ENCODE data around the gene TMEM140. TPM values are rescaled to one million over a fixed set of nuclear protein-coding genes. Genes with fewer than 3 reads are reported as not detected.

TMEM140 gene
- total and polyA plus RNA-seq, 9 of the 15 experiments (the other 6 are each of a cell fraction or from before 2014, with no cell fraction given): 0.03 to 0.82 (median 0.23) TPM

DNA sequence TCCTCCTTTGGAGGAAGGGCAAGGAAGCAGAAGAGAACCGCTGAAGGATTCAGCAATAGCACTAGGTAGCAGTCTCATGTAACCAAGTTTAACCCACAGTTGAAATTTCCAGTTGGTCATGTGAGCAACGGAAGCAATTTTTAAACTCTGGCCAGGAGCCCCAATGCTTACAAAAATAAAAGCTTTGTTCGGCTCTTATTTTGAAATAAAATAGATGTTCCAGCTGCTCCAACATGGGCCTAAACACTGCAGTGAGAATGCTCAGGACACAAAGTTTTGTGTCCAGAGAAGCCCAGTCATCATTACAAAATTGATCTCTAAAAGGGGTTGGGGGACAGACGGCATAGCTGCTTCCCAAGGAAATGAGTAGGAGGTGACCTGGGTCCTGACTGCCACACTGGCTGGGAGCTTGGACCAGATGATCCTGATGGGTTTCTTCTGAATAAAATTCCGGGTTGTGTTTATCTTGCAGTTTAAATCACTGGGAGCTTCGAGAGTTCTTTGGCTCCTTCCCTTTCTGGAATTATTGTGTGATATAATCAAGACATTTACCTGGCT is 452 bp upstream of the TMEM140 start (continued):
- TF ChIP-seq, protein P1, sequence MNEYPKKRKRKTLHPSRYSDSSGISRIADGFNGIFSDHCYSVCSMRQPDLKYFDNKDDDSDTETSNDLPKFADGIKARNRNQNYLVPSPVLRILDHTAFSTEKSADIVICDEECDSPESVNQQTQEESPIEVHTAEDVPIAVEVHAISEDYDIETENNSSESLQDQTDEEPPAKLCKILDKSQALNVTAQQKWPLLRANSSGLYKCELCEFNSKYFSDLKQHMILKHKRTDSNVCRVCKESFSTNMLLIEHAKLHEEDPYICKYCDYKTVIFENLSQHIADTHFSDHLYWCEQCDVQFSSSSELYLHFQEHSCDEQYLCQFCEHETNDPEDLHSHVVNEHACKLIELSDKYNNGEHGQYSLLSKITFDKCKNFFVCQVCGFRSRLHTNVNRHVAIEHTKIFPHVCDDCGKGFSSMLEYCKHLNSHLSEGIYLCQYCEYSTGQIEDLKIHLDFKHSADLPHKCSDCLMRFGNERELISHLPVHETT (CRISPR knock-in tag; conservative IDR thresholded peaks at IDR 0.05 in 1 of 2, IDR thresholded peaks at IDR 0.05 in 1 of 2): no peak
- TF ChIP-seq, protein P2, sequence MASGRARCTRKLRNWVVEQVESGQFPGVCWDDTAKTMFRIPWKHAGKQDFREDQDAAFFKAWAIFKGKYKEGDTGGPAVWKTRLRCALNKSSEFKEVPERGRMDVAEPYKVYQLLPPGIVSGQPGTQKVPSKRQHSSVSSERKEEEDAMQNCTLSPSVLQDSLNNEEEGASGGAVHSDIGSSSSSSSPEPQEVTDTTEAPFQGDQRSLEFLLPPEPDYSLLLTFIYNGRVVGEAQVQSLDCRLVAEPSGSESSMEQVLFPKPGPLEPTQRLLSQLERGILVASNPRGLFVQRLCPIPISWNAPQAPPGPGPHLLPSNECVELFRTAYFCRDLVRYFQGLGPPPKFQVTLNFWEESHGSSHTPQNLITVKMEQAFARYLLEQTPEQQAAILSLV (tag; IDR thresholded peaks at IDR 0.05): no peak
- TF ChIP-seq, protein P3, sequence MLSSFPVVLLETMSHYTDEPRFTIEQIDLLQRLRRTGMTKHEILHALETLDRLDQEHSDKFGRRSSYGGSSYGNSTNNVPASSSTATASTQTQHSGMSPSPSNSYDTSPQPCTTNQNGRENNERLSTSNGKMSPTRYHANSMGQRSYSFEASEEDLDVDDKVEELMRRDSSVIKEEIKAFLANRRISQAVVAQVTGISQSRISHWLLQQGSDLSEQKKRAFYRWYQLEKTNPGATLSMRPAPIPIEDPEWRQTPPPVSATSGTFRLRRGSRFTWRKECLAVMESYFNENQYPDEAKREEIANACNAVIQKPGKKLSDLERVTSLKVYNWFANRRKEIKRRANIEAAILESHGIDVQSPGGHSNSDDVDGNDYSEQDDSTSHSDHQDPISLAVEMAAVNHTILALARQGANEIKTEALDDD (IDR thresholded peaks at IDR 0.05): peak; percentile 36; the same call in 1 of the 2 replicates
- TF ChIP-seq, protein P4, sequence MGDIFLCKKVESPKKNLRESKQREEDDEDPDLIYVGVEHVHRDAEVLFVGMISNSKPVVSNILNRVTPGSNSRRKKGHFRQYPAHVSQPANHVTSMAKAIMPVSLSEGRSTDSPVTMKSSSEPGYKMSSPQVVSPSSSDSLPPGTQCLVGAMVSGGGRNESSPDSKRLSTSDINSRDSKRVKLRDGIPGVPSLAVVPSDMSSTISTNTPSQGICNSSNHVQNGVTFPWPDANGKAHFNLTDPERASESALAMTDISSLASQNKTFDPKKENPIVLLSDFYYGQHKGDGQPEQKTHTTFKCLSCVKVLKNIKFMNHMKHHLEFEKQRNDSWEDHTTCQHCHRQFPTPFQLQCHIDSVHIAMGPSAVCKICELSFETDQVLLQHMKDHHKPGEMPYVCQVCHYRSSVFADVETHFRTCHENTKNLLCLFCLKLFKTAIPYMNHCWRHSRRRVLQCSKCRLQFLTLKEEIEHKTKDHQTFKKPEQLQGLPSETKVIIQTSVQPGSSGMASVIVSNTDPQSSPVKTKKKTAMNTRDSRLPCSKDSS (IDR thresholded peaks at IDR 0.05; ENCODE audit: low read depth, partially characterized antibody): no peak
- TF ChIP-seq C11orf30 (IDR thresholded peaks at IDR 0.05; ENCODE audit: low read depth) (no peak), NFE2 (IDR thresholded peaks at IDR 0.05; ENCODE audit: low read depth) (no peak), ZC3H4 (CRISPR knock-in tag; IDR thresholded peaks at IDR 0.05; ENCODE audit: borderline replicate concordance) (no peak), U2AF2 (optimal IDR thresholded peaks at IDR 0.05; ENCODE audit: low read depth, low read length) (no peak), ZNF282 (CRISPR knock-in tag; IDR thresholded peaks at IDR 0.05) (no peak), TRIM28 (IDR thresholded peaks at IDR 0.05) (no peak), RCOR1 (IDR thresholded peaks at IDR 0.05; ENCODE audit: borderline replicate concordance in 1 of 2, low read depth in 2 of 2, low read length in 2 of 2) (no peak), CCAR2 (IDR thresholded peaks at IDR 0.05; ENCODE audit: low read depth, low read length) (no peak), XRCC5 (IDR thresholded peaks at IDR 0.05; ENCODE audit: low read depth, low read length) (no peak), ZNF197 (CRISPR knock-in tag; IDR thresholded peaks at IDR 0.05; ENCODE audit: low read depth) (no peak)
- TF ChIP-seq, protein P5, sequence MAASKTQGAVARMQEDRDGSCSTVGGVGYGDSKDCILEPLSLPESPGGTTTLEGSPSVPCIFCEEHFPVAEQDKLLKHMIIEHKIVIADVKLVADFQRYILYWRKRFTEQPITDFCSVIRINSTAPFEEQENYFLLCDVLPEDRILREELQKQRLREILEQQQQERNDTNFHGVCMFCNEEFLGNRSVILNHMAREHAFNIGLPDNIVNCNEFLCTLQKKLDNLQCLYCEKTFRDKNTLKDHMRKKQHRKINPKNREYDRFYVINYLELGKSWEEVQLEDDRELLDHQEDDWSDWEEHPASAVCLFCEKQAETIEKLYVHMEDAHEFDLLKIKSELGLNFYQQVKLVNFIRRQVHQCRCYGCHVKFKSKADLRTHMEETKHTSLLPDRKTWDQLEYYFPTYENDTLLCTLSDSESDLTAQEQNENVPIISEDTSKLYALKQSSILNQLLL (CRISPR knock-in tag; IDR thresholded peaks at IDR 0.05; ENCODE audit: borderline replicate concordance): no peak
- TF ChIP-seq, protein P6, sequence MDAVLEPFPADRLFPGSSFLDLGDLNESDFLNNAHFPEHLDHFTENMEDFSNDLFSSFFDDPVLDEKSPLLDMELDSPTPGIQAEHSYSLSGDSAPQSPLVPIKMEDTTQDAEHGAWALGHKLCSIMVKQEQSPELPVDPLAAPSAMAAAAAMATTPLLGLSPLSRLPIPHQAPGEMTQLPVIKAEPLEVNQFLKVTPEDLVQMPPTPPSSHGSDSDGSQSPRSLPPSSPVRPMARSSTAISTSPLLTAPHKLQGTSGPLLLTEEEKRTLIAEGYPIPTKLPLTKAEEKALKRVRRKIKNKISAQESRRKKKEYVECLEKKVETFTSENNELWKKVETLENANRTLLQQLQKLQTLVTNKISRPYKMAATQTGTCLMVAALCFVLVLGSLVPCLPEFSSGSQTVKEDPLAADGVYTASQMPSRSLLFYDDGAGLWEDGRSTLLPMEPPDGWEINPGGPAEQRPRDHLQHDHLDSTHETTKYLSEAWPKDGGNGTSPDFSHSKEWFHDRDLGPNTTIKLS (IDR thresholded peaks at IDR 0.05; ENCODE audit: borderline replicate concordance, low read depth): no peak; the same call in 1 of the 2 replicates
- TF ChIP-seq, protein P7, sequence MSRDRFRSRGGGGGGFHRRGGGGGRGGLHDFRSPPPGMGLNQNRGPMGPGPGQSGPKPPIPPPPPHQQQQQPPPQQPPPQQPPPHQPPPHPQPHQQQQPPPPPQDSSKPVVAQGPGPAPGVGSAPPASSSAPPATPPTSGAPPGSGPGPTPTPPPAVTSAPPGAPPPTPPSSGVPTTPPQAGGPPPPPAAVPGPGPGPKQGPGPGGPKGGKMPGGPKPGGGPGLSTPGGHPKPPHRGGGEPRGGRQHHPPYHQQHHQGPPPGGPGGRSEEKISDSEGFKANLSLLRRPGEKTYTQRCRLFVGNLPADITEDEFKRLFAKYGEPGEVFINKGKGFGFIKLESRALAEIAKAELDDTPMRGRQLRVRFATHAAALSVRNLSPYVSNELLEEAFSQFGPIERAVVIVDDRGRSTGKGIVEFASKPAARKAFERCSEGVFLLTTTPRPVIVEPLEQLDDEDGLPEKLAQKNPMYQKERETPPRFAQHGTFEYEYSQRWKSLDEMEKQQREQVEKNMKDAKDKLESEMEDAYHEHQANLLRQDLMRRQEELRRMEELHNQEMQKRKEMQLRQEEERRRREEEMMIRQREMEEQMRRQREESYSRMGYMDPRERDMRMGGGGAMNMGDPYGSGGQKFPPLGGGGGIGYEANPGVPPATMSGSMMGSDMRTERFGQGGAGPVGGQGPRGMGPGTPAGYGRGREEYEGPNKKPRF (IDR thresholded peaks at IDR 0.05; ENCODE audit: low read depth, low read length): no peak

All from K562 (cell line).